ENCODE data around the gene MTERF2. TPM values are rescaled to one million over a fixed set of nuclear protein-coding genes. Genes with fewer than 3 reads are reported as not detected.
A peak's percentile ranks its signal among the peaks of the same experiment; 100 is the strongest.

MTERF2 gene
- total RNA-seq, 2 experiments from 2014 or later, result 8.8 to 10.4 TPM

DNA sequence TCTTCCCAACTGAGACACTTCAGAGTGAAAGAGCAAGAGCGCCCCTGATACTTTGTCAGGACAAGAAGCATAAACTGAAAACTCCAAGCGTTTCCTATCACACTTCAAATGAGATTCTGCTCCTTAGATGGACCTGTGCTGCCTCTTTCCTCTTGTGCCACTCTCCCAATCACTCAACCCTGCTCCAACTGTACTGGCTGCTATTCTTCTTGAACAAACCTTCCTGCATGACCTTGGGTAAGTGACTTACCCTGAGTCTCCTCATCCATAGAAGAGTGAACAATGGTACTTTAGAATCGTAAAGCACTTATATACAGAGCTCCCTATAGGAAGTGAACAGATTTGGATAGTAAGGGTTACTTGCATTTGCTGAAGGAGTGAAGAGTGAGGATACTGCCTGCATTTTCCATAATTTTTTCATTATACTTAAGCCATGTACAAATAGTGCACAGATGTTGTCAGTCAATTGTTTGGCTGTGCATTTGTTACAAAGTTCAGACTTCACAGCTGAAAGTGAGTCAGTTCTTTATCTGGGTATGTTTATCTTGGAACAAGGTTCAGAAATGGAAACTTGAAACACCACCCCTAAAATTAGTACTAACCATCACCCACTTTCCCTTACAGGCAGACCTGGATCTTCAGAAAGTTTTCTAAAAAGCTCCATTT, 10.8 kb downstream of the MTERF2 start:
- H3K79me2 ChIP-seq (ENCODE audit: insufficient read depth, low read depth, low read length), result peaks cover 13% of the 10 kb centered on the region; the same call in 1 of the 2 replicates
- POLR2A ChIA-PET, result interaction anchor here (0.6 kb wide), 1 partner anchor 44 kb away, joined by 3 read pairs; no protein-coding TSS in a partner anchor
- BruUV-seq (replicated peaks), result no TSS peak
- H2AFZ ChIP-seq (ENCODE audit: low read length), result no peak overlapping the region
- H3K4me2 ChIP-seq (ENCODE audit: low read length), result no peak overlapping the region
- intact Hi-C loops (cut with micrococcal nuclease; ENCODE audit: unreplicated experiment), result loop anchor here (2.0 kb wide), 1 partner anchor 19 kb away; no protein-coding TSS in a partner anchor
- CTCF ChIA-PET (ENCODE audit: unreplicated experiment), result no interaction called here
- peaks cover 46% of the 10 kb centered on the region for H3K36me3 ChIP-seq (ENCODE audit: insufficient read depth, low read length)
- no peak overlapping the region for H3K27ac ChIP-seq (ENCODE audit: low read depth, low read length, poor library complexity, severe bottlenecking)
- TF ChIP-seq EZH2phosphoT487 (IDR thresholded peaks at IDR 0.05; ENCODE audit: borderline replicate concordance, low read depth, low read length) (no peak), CTCF (conservative IDR thresholded peaks at IDR 0.05; ENCODE audit: low read length) (no peak)
- no peak overlapping the region for H3K4me3 ChIP-seq (ENCODE audit: low read depth, low read length, poor library complexity, severe bottlenecking)
- no peaks in the 10 kb centered on the region for H3K9me2 ChIP-seq (ENCODE audit: insufficient read depth, low read length)
- H4K20me1 ChIP-seq (ENCODE audit: insufficient read depth, low read length), result 0 out of 2 replicates have a peak, but pooled peaks cover 5% of the 10 kb centered on the region
- H3K9me3 ChIP-seq (ENCODE audit: low read length), result no peaks in the 10 kb centered on the region
- no peak for DNase-seq (ENCODE audit: low spot score)
- peaks cover 21% of the 10 kb centered on the region for H3K4me1 ChIP-seq (ENCODE audit: insufficient read depth, low read length, poor library complexity, severe bottlenecking)

DNA sequence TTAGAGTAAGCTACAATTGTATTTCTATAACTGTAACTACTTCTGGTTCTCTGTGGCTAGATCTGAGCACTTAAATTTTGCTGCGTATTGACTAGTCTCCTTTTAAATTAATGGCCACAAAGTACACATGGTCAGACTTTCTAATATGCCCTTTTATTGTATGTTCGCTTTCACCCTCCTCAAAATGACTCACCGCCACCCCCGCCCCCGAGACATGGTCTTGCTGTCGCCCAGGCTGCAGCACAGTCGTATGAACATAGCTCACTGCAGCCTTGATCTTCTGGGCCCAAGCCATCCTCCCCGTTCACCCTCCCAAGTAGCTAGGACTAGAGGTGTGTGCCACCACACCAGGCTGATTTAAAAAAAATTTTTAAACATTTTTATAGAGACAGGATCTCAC, 11.8 kb downstream of the MTERF2 start:
- H2AFZ ChIP-seq (ENCODE audit: low read length), result no peak overlapping the region
- CTCF ChIA-PET (ENCODE audit: unreplicated experiment), result interaction anchor here (0.6 kb wide), 1 partner anchor 12 kb away, joined by 4 read pairs; the partner anchor contains the start of gene MTERF2
- no peak for DNase-seq (ENCODE audit: low spot score)
- H3K4me3 ChIP-seq (ENCODE audit: low read depth, low read length, poor library complexity, severe bottlenecking), result no peak overlapping the region
- H3K9me2 ChIP-seq (ENCODE audit: insufficient read depth, low read length), result no peaks in the 10 kb centered on the region
- no peaks in the 10 kb centered on the region for H3K9me3 ChIP-seq (ENCODE audit: low read length)
- no peak overlapping the region for H3K27ac ChIP-seq (ENCODE audit: low read depth, low read length, poor library complexity, severe bottlenecking)
- intact Hi-C loops (cut with micrococcal nuclease; ENCODE audit: unreplicated experiment), result loop anchor here (2.0 kb wide), 1 partner anchor 18 kb away; no protein-coding TSS in a partner anchor
- H3K79me2 ChIP-seq (ENCODE audit: insufficient read depth, low read depth, low read length), result peaks cover 13% of the 10 kb centered on the region; the same call in 1 of the 2 replicates
- BruUV-seq (replicated peaks), result no TSS peak
- TF ChIP-seq CTCF (conservative IDR thresholded peaks at IDR 0.05; ENCODE audit: low read length) (no peak), EZH2phosphoT487 (IDR thresholded peaks at IDR 0.05; ENCODE audit: borderline replicate concordance, low read depth, low read length) (no peak)
- peaks cover 21% of the 10 kb centered on the region for H3K4me1 ChIP-seq (ENCODE audit: insufficient read depth, low read length, poor library complexity, severe bottlenecking)
- 0 out of 2 replicates have a peak, but pooled peaks cover 5% of the 10 kb centered on the region for H4K20me1 ChIP-seq (ENCODE audit: insufficient read depth, low read length)
- peaks cover 55% of the 10 kb centered on the region for H3K36me3 ChIP-seq (ENCODE audit: insufficient read depth, low read length)
- H3K4me2 ChIP-seq (ENCODE audit: low read length), result peak overlapping the region; percentile 28; the same call in 1 of the 2 replicates
- POLR2A ChIA-PET, result interaction anchor here (0.7 kb wide), 1 partner anchor 19 kb away, joined by 3 read pairs; no protein-coding TSS in a partner anchor

DNA sequence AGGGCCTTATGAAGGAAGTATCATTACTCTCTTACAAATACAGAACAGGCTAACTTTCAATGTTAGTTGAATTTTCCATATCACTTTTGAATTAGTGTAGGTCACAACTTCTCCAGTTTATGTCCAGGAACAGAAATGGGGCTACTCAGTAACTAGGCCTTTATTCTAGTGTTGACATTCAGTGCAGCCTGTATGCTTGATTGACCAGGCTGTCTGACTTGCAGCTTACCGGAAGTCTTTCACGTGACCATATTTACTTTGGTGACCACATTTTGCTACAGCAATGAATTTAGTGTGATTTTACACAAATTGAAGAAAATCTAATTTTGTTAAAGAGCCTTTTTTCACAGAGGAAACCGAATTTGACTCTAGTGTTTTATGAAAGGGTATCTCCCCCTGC, 12.4 kb downstream of the MTERF2 start:
- DNase-seq (ENCODE audit: low spot score), result peak; percentile 63
- no TSS peak for BruUV-seq (replicated peaks)
- ChIA-PET POLR2A (no interaction called here), CTCF (ENCODE audit: unreplicated experiment) (no interaction called here)
- peaks cover 60% of the 10 kb centered on the region for H3K36me3 ChIP-seq (ENCODE audit: insufficient read depth, low read length)
- H3K4me3 ChIP-seq (ENCODE audit: low read depth, low read length, poor library complexity, severe bottlenecking), result peak overlapping the region; percentile 14
- H3K4me1 ChIP-seq (ENCODE audit: insufficient read depth, low read length, poor library complexity, severe bottlenecking), result peaks cover 21% of the 10 kb centered on the region
- H4K20me1 ChIP-seq (ENCODE audit: insufficient read depth, low read length), result 0 out of 2 replicates have a peak, but pooled peaks cover 5% of the 10 kb centered on the region
- no peak overlapping the region for H2AFZ ChIP-seq (ENCODE audit: low read length)
- H3K4me2 ChIP-seq (ENCODE audit: low read length), result peak overlapping the region; percentile 28
- intact Hi-C loops (cut with micrococcal nuclease; ENCODE audit: unreplicated experiment), result loop anchor here (2.0 kb wide), 1 partner anchor 18 kb away; no protein-coding TSS in a partner anchor
- peaks cover 13% of the 10 kb centered on the region; the same call in 1 of the 2 replicates for H3K79me2 ChIP-seq (ENCODE audit: insufficient read depth, low read depth, low read length)
- H3K27ac ChIP-seq (ENCODE audit: low read depth, low read length, poor library complexity, severe bottlenecking), result no peak overlapping the region
- no peak for TF ChIP-seq EZH2phosphoT487 (IDR thresholded peaks at IDR 0.05; ENCODE audit: borderline replicate concordance, low read depth, low read length)
- TF ChIP-seq CTCF (conservative IDR thresholded peaks at IDR 0.05; ENCODE audit: low read length), result no peak
- H3K9me3 ChIP-seq (ENCODE audit: low read length), result no peaks in the 10 kb centered on the region
- H3K9me2 ChIP-seq (ENCODE audit: insufficient read depth, low read length), result no peaks in the 10 kb centered on the region
